DND-41 (cell line): ENCODE measurements around the gene KDM8.

Experiments used
- EZH2 ChIP-seq: IDR thresholded peaks from 3 replicates; pipeline ENCODE4 v1.6.1; 2012; ENCODE audit warnings: borderline replicate concordance, low read depth, mild to moderate bottlenecking, moderate library complexity, low read length, inconsistent platforms; ENCODE audit not compliant: severe bottlenecking
- TF ChIP-seq, protein P1 (sequence below): IDR thresholded peaks from 2 replicates; pipeline ENCODE4 v1.5.1; 2012; ENCODE audit warnings: borderline replicate concordance, low read length, moderate library complexity, mild to moderate bottlenecking; ENCODE audit not compliant: poor library complexity, severe bottlenecking; ENCODE audit errors: extremely low read depth

DNA sequence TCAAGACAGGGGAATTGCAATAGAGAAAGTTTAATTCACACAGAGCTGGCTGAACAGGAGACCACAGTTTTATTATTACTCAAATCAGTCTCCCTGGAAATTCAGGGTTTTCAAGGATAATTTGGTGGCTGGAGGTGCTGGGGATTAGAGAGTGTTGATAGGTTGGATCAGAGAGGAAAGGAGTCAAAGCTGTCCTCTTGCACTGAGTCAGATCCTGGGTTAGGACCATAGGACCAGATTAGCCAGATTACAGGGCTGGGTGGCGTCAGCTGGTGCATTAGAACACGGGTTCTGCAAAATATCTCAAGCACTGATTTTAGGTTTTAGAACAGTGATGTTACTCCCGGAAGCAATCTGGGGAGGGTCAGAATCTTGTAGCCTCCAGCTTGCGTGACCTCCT is 67.0 kb downstream of the KDM8 start:
- TF ChIP-seq, protein P1, sequence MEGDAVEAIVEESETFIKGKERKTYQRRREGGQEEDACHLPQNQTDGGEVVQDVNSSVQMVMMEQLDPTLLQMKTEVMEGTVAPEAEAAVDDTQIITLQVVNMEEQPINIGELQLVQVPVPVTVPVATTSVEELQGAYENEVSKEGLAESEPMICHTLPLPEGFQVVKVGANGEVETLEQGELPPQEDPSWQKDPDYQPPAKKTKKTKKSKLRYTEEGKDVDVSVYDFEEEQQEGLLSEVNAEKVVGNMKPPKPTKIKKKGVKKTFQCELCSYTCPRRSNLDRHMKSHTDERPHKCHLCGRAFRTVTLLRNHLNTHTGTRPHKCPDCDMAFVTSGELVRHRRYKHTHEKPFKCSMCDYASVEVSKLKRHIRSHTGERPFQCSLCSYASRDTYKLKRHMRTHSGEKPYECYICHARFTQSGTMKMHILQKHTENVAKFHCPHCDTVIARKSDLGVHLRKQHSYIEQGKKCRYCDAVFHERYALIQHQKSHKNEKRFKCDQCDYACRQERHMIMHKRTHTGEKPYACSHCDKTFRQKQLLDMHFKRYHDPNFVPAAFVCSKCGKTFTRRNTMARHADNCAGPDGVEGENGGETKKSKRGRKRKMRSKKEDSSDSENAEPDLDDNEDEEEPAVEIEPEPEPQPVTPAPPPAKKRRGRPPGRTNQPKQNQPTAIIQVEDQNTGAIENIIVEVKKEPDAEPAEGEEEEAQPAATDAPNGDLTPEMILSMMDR = no peak
- TF ChIP-seq EZH2 = no peak
